Kidney (tissue), 14 donors: ENCODE data around the gene CERS3. TPM values are rescaled to one million over a fixed set of nuclear protein-coding genes. Genes with fewer than 3 reads are reported as not detected.

Source experiments
- DNase-seq, 5 donors: peaks; one replicate each; pipeline ENCODE4 v3.0.0-alpha.2; 2013 to 2020
- FAIRE-seq: peaks from 2 replicates; lab custom pipeline; 2012; peaks lifted over from hg19 to GRCh38; lab: Jason Lieb, UNC
- H3K27ac ChIP-seq, 2 donors: one replicate each; pipeline ENCODE4 v1.7.0; 2013; ENCODE audit warnings: low read depth in 2 of 2, low read length in 2 of 2, inconsistent platforms in 1 of 2
- H3K27me3 ChIP-seq: one replicate; pipeline ENCODE4 v1.7.1; 2013; ENCODE audit warnings: low read length, inconsistent platforms; ENCODE audit not compliant: control insufficient read depth, insufficient read depth
- H3K36me3 ChIP-seq, 3 donors: one replicate each; pipeline versions ENCODE4 v1.7.0 to v1.7.1; 2013; ENCODE audit warnings: low read length in 3 of 3, control low read depth in 1 of 3, inconsistent platforms in 1 of 3; ENCODE audit not compliant: insufficient read depth in 3 of 3, control insufficient read depth in 2 of 3
- H3K4me1 ChIP-seq, 3 donors: one replicate each; pipeline versions ENCODE4 v1.7.0 to v1.7.1; 2013; ENCODE audit warnings: low read length in 3 of 3, inconsistent platforms in 1 of 3, low read depth in 1 of 3; ENCODE audit not compliant: control insufficient read depth in 2 of 3, insufficient read depth in 2 of 3
- H3K4me3 ChIP-seq, 3 donors: one replicate each; pipeline versions ENCODE4 v1.7.0 to v1.8.1; 2013; ENCODE audit warnings: low read length in 3 of 3, control low read depth in 1 of 3, inconsistent platforms in 1 of 3
- H3K9ac ChIP-seq, 3 donors: one replicate each; pipeline versions ENCODE4 v1.7.0 to v1.7.1; 2013; ENCODE audit warnings: low read length in 3 of 3, control low read depth in 1 of 3, inconsistent platforms in 1 of 3
- H3K9me3 ChIP-seq, 3 donors: one replicate each; pipeline versions ENCODE4 v1.7.0 to v1.7.1; 2013; ENCODE audit warnings: low read length in 3 of 3, control low read depth in 1 of 3, inconsistent platforms in 1 of 3; ENCODE audit not compliant: control insufficient read depth in 2 of 3, insufficient read depth in 1 of 3
- intact Hi-C: fragments of 100-400 bp; cut with DNase I; formaldehyde crosslinking; loops from one replicate; pipeline ENCODE4 v1.11.1; 2022
- polyA plus RNA-seq: library from polyadenylated mRNA; stranded (reverse); fragments of 350-450 nt; fragmentation: Illumina TruSeq; extraction: RNeasy Lipid Tissue Mini Kit (QIAGEN cat#74804); gene quantifications from one replicate; pipeline ENCODE4 v1.2.3, GENCODE V29; 2014; ENCODE audit warnings: low read depth, low replicate concordance; ENCODE audit not compliant: insufficient read depth
- total RNA-seq: library from RNA; stranded (reverse); fragmentation: NEBNext Ultra II Directional; extraction: Animal tissue kit (Norgen Biotek cat#: 25700); gene quantifications from one replicate; pipeline ENCODE4 v1.2.1, GENCODE V29; 2021
- TF ChIP-seq, protein P1 (sequence below): IDR thresholded peaks from 3 replicates; pipeline ENCODE4 v1.5.1; 2012; ENCODE audit warnings: mild to moderate bottlenecking, moderate library complexity, borderline replicate concordance; ENCODE audit not compliant: insufficient read depth; ENCODE audit errors: extremely low read depth
- donor health status: control.
- donor health status: control.
- donor health status: control.
- donor health status: control.
- donor health status: control.
- donor health status: DM: yes; HTN: yes; CAD: no.
- donor health status: Normal renal cell carcinoma (clear cell type).

CERS3 gene
- total and polyA plus RNA-seq, 2 donors from 2014 or later, result 0.31 TPM; not detected in 1

DNA sequence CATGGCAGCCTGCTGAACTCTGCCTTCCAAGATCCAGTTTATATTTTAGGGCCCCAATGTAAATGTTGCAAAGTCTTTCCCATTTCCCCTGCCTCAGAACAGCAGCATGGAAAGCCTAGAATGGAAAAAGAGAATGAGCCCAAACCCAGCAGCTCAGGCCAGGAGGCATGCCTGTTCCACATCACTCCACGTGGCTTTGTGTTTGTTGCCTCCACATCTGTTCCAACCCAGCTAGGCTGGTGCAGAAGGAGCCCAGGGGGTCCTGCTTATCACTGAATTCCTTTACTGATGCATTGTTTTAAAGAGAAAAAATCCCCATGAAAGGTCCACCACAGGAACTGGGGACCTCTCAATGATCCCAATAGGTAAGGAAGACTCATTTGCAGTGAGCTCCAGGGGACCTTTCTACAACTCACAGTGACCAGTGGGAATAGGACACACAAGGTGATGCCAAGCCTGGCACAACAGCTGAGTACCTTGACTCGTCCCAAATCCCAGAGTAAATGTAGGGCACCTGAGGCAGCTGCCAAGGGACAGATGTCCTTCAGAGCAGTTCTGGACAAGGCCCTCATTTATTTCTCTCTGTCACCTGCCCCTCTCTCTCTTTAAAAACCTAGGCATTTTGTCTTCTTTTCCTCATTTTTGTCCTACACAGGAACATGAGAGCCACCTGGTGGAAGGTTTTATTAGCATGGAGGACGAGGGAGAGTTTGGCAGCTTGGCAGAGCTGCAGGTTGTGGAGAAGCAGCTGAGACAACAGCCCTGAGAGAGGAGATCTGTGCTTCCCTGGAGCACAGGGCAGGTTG is 145.2 kb downstream of the CERS3 start:
- TF ChIP-seq, protein P1, sequence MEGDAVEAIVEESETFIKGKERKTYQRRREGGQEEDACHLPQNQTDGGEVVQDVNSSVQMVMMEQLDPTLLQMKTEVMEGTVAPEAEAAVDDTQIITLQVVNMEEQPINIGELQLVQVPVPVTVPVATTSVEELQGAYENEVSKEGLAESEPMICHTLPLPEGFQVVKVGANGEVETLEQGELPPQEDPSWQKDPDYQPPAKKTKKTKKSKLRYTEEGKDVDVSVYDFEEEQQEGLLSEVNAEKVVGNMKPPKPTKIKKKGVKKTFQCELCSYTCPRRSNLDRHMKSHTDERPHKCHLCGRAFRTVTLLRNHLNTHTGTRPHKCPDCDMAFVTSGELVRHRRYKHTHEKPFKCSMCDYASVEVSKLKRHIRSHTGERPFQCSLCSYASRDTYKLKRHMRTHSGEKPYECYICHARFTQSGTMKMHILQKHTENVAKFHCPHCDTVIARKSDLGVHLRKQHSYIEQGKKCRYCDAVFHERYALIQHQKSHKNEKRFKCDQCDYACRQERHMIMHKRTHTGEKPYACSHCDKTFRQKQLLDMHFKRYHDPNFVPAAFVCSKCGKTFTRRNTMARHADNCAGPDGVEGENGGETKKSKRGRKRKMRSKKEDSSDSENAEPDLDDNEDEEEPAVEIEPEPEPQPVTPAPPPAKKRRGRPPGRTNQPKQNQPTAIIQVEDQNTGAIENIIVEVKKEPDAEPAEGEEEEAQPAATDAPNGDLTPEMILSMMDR, result peak; percentile 37
- H3K9me3 ChIP-seq, result peaks cover 0 to 18% (median 0%) of the 10 kb centered on the region in 3 donors
- H3K27ac ChIP-seq, result no peak overlapping the region
- FAIRE-seq (no peak), DNase-seq (peak in 3 of 5 donors; percentile 26 to 34 (median 33))
- H3K9ac ChIP-seq, result no peak overlapping the region
- intact Hi-C loops, result no loop called here
- H3K4me1 ChIP-seq, result no peaks in the 10 kb centered on the region
- no peaks in the 10 kb centered on the region for H3K27me3 ChIP-seq
- no peaks in the 10 kb centered on the region for H3K36me3 ChIP-seq
- no peak overlapping the region for H3K4me3 ChIP-seq

DNA sequence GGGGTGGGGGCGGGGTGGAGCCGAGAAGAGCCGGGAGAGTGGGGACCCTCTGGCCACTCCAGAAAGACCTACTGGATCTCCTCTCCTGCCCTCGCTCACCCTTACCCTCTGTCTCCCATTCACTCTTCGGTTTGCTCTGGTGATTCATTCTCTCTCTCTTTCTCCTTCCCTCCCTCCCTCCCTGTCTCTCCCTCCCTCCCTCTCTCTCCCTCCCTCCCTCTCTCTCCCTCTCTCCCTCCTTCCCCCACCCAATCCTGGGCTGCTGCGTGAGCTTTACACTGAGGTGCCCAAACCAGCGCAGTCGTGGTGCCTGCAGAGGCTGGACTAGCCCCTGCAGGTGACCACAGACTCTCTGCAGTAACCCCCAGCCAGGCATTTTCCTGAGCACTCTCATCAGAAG is 154.8 kb downstream of the CERS3 start:
- no peak overlapping the region for H3K27ac ChIP-seq
- peak in 2 of 5 donors; percentile 9 to 41 for DNase-seq
- intact Hi-C loops, result no loop called here
- H3K9me3 ChIP-seq, result peaks cover 0 to 11% (median 0%) of the 10 kb centered on the region in 3 donors
- no peak overlapping the region for H3K4me3 ChIP-seq
- no peaks in the 10 kb centered on the region for H3K36me3 ChIP-seq
- no peak for FAIRE-seq
- H3K9ac ChIP-seq, result no peak overlapping the region
- TF ChIP-seq, protein P1, result no peak
- no peaks in the 10 kb centered on the region for H3K4me1 ChIP-seq
- peaks cover 3% of the 10 kb centered on the region for H3K27me3 ChIP-seq

DNA sequence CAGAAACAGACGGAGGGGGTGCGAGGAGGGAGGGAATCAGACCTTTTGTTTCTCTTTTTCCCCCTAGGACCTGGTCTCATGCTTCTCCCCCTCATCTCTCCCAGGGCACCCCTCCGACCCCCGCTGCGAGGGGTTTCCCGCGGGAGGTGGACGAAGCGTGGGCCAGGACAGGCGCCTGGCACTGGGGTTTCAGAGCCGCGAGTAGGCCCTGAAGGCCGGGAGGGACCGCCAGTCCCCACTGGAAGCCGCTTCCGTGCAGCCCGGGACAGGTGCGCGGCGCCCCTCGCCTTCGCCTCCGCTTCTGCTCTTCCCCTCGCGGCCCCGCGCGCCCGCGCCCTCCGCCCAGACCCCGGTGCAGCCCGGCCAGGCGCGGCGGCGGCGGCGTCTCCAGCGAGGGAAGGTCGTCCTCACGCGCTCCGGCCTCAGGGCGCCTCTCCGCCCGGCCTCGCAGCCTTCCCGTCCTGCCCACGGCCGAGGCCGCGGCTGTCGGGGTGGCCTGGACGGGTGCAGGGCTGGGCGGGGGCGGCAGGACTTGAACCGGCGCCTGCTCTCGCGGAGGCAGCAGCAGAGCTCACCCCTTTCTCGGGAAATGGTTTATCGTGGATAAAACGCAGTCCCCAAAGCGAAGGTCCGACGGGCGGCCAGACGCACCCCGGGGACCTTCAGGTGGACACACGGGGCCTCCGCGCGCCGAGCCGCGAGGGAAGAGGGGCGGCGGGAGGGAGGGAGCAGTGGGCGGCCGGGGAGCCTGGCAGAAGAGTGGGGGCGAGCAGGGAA is 155.4 kb downstream of the CERS3 start:
- no peaks in the 10 kb centered on the region for H3K36me3 ChIP-seq
- DNase-seq, result peak in 3 of 5 donors; percentile 17 to 32 (median 21)
- no peaks in the 10 kb centered on the region for H3K4me1 ChIP-seq
- peaks cover 0 to 11% (median 0%) of the 10 kb centered on the region in 3 donors for H3K9me3 ChIP-seq
- intact Hi-C loops, result no loop called here
- no peak overlapping the region for H3K9ac ChIP-seq
- no peak for FAIRE-seq
- peak overlapping the region in 1 of 3 donors; percentile 24 for H3K4me3 ChIP-seq
- H3K27me3 ChIP-seq, result peaks cover 3% of the 10 kb centered on the region
- no peak overlapping the region for H3K27ac ChIP-seq
- TF ChIP-seq, protein P1, result no peak
